Measurements from ENCODE around the gene MTX2. TPM values are rescaled to one million over a fixed set of nuclear protein-coding genes. Genes with fewer than 3 reads are reported as not detected.
A peak's percentile ranks its signal among the peaks of the same experiment; 100 is the strongest.

The MTX2 gene
- total and polyA plus RNA-seq, 9 of the 15 experiments (the other 6 are each of a cell fraction or from before 2014, with no cell fraction given), result 38.1 to 170 (median 88.0) TPM

DNA sequence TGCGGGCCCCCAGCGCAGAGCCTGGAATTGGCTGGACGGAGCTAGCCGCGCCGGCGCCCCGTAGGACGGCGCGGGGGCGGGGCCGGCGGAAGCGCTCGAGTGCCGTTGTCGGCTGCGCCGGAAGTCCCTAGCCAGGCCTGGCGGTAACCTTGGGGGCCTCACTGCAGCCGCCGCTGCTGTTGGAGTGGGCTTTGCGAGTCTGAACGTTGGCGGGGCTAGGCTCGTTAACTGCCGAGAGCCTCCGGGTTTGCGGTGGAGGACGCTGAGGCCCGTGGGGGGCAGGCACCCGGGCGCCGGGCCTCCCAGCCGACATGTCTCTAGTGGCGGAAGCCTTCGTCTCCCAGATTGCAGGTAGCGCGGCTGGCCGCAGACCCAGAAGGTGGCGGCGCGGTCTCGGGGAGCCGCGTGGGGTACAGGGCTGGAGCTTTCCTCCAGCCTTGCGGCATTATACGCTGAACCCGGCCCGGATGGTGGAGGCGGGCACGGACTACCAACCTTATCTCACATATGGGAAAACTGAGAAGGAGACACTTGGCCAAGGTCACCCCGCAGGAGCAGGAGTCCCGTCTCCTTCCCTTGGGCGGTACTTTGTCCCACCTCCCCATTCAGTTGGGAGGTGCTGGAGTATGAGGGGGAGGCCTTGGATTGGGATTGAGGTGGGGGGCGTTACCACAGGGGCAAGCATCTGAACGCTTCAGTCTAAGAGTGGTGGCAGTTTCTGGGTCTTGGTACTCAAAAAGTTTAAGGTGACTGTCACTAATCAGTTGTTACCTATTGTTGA is at the start of gene MTX2 (continued):
- TF ChIP-seq ZNF253 (CRISPR knock-in tag; conservative IDR thresholded peaks at IDR 0.05) (no peak), NFXL1 (CRISPR knock-in tag; IDR thresholded peaks at IDR 0.05) (no peak), POLR2AphosphoS5 (IDR thresholded peaks at IDR 0.05; ENCODE audit: control insufficient read depth, insufficient read depth, low read depth, low read length) (peak; percentile 94), CAMTA2 (CRISPR knock-in tag; conservative IDR thresholded peaks at IDR 0.05) (no peak), POLR2AphosphoS2 (IDR thresholded peaks at IDR 0.05; ENCODE audit: low read length) (peak; percentile 50; the same call in 1 of the 2 replicates), MAFK (IDR thresholded peaks at IDR 0.05; ENCODE audit: low read length) (no peak), RFX1 (IDR thresholded peaks at IDR 0.05) (no peak), SMARCE1 (IDR thresholded peaks at IDR 0.05) (no peak), KAT8 (IDR thresholded peaks at IDR 0.05; ENCODE audit: low read depth) (no peak), GTF2A2 (tag; IDR thresholded peaks at IDR 0.05) (0 out of 2 replicates have a peak, but pooled peaks have one; percentile 21), MEF2A (IDR thresholded peaks at IDR 0.05; ENCODE audit: control insufficient read depth, low read depth, low read length) (no peak), ZNF780A (CRISPR knock-in tag; IDR thresholded peaks at IDR 0.05) (no peak), LCOR (CRISPR knock-in tag; IDR thresholded peaks at IDR 0.05) (no peak), ARNT (IDR thresholded peaks at IDR 0.05) (no peak), BCOR (IDR thresholded peaks at IDR 0.05) (peak; percentile 37; the same call in 1 of the 2 replicates)
- TF ChIP-seq, protein P1, sequence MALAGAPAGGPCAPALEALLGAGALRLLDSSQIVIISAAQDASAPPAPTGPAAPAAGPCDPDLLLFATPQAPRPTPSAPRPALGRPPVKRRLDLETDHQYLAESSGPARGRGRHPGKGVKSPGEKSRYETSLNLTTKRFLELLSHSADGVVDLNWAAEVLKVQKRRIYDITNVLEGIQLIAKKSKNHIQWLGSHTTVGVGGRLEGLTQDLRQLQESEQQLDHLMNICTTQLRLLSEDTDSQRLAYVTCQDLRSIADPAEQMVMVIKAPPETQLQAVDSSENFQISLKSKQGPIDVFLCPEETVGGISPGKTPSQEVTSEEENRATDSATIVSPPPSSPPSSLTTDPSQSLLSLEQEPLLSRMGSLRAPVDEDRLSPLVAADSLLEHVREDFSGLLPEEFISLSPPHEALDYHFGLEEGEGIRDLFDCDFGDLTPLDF (CRISPR knock-in tag; IDR thresholded peaks at IDR 0.05), result peak; percentile 82
- TF ChIP-seq, protein P2, sequence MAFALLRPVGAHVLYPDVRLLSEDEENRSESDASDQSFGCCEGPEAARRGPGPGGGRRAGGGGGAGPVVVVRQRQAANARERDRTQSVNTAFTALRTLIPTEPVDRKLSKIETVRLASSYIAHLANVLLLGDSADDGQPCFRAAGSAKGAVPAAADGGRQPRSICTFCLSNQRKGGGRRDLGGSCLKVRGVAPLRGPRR (CRISPR knock-in tag; IDR thresholded peaks at IDR 0.05), result no peak
- TF ChIP-seq, protein P3, sequence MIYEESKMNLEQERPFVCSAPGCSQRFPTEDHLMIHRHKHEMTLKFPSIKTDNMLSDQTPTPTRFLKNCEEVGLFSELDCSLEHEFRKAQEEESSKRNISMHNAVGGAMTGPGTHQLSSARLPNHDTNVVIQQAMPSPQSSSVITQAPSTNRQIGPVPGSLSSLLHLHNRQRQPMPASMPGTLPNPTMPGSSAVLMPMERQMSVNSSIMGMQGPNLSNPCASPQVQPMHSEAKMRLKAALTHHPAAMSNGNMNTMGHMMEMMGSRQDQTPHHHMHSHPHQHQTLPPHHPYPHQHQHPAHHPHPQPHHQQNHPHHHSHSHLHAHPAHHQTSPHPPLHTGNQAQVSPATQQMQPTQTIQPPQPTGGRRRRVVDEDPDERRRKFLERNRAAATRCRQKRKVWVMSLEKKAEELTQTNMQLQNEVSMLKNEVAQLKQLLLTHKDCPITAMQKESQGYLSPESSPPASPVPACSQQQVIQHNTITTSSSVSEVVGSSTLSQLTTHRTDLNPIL (CRISPR knock-in tag; IDR thresholded peaks at IDR 0.05), result no peak
- TF ChIP-seq, protein P4, sequence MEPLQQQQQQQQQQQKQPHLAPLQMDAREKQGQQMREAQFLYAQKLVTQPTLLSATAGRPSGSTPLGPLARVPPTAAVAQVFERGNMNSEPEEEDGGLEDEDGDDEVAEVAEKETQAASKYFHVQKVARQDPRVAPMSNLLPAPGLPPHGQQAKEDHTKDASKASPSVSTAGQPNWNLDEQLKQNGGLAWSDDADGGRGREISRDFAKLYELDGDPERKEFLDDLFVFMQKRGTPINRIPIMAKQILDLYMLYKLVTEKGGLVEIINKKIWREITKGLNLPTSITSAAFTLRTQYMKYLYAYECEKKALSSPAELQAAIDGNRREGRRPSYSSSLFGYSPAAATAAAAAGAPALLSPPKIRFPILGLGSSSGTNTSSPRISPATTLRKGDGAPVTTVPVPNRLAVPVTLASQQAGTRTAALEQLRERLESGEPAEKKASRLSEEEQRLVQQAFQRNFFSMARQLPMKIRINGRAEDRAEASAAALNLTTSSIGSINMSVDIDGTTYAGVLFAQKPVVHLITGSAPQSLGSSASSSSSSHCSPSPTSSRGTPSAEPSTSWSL (CRISPR knock-in tag; IDR thresholded peaks at IDR 0.05; ENCODE audit: borderline replicate concordance), result no peak
- TF ChIP-seq, protein P5, sequence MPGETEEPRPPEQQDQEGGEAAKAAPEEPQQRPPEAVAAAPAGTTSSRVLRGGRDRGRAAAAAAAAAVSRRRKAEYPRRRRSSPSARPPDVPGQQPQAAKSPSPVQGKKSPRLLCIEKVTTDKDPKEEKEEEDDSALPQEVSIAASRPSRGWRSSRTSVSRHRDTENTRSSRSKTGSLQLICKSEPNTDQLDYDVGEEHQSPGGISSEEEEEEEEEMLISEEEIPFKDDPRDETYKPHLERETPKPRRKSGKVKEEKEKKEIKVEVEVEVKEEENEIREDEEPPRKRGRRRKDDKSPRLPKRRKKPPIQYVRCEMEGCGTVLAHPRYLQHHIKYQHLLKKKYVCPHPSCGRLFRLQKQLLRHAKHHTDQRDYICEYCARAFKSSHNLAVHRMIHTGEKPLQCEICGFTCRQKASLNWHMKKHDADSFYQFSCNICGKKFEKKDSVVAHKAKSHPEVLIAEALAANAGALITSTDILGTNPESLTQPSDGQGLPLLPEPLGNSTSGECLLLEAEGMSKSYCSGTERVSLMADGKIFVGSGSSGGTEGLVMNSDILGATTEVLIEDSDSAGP (CRISPR knock-in tag; IDR thresholded peaks at IDR 0.05), result no peak
- TF ChIP-seq, protein P6, sequence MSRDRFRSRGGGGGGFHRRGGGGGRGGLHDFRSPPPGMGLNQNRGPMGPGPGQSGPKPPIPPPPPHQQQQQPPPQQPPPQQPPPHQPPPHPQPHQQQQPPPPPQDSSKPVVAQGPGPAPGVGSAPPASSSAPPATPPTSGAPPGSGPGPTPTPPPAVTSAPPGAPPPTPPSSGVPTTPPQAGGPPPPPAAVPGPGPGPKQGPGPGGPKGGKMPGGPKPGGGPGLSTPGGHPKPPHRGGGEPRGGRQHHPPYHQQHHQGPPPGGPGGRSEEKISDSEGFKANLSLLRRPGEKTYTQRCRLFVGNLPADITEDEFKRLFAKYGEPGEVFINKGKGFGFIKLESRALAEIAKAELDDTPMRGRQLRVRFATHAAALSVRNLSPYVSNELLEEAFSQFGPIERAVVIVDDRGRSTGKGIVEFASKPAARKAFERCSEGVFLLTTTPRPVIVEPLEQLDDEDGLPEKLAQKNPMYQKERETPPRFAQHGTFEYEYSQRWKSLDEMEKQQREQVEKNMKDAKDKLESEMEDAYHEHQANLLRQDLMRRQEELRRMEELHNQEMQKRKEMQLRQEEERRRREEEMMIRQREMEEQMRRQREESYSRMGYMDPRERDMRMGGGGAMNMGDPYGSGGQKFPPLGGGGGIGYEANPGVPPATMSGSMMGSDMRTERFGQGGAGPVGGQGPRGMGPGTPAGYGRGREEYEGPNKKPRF (IDR thresholded peaks at IDR 0.05; ENCODE audit: low read depth, low read length), result no peak

Data from K562 (cell line).